ENCODE data around the gene SOX18. TPM values are rescaled to one million over a fixed set of nuclear protein-coding genes. Genes with fewer than 3 reads are reported as not detected.

Gene SOX18
- total and polyA plus RNA-seq, 2 of the 13 experiments (the other 11 are each of a cell fraction or from before 2014, with no cell fraction given), result 1.6 to 1.9 TPM

DNA sequence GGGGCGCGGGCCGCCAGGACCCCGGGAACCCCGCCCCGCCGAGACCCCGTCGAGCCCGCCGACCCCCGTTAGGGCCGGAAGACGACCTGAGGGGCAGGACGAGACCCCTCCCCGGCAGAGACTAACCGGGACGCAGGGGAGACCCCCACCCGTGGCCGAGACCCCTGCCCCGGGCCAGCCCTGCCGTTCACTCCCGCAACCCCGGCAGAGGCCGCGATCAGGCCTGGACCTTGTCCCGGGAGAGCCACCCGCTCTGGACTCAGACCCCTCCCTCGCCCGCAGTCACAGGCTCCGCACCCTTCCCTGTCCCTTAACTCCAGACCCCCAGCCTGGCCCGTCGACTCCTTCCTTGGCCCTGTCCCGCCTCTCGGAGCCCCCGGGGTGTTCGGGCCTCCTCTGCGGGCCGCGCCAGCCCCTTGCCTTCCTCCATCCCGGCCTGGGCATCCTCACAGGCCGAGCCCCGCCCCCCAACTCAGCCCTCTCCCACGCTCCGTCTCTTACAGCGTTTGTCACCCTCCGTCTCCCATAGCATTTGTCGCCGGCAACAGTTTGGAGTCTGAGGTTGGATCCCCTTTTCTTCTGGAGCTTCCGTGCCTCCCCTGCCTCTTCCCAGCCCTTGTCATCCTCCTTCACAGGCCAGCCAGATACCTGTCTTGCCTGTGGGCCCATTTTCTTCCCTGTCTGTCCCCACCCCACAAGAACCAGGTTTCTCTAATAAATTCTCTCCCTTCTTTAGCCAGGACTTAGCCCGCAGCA is 14.1 kb upstream of the SOX18 start (continued):
- TF ChIP-seq ZNF564 (CRISPR knock-in tag; IDR thresholded peaks at IDR 0.05) (peak; percentile 21; the same call in 1 of the 2 replicates), CREM (IDR thresholded peaks at IDR 0.05) (peak; percentile 35; the same call in 1 of the 2 replicates), CREM (CRISPR knock-in tag; IDR thresholded peaks at IDR 0.05) (no peak), ESRRA (CRISPR knock-in tag; IDR thresholded peaks at IDR 0.05; ENCODE audit: low read depth) (0 out of 2 replicates have a peak, but pooled peaks have one; percentile 6), SALL1 (CRISPR knock-in tag; IDR thresholded peaks at IDR 0.05) (peak; percentile 31), NR2F6 (IDR thresholded peaks at IDR 0.05) (no peak; the same call in 1 of the 2 replicates), NR2F6 (CRISPR knock-in tag; IDR thresholded peaks at IDR 0.05) (0 out of 2 replicates have a peak, but pooled peaks have one; percentile 17), SNAI1 (CRISPR knock-in tag; IDR thresholded peaks at IDR 0.05; ENCODE audit: borderline replicate concordance) (peak; percentile 50; the same call in 1 of the 2 replicates), THYN1 (CRISPR knock-in tag; IDR thresholded peaks at IDR 0.05; ENCODE audit: borderline replicate concordance, low read depth) (no peak), ZFP37 (CRISPR knock-in tag; IDR thresholded peaks at IDR 0.05; ENCODE audit: borderline replicate concordance) (0 out of 2 replicates have a peak, but pooled peaks have one; percentile 6), ZBTB39 (CRISPR knock-in tag; IDR thresholded peaks at IDR 0.05) (peak; percentile 82; the same call in 1 of the 2 replicates), ZFP90 (CRISPR knock-in tag; IDR thresholded peaks at IDR 0.05; ENCODE audit: borderline replicate concordance) (peak; percentile 13; the same call in 1 of the 2 replicates), IRX3 (CRISPR knock-in tag; IDR thresholded peaks at IDR 0.05; ENCODE audit: borderline replicate concordance, low read depth) (peak; percentile 16), SP5 (CRISPR knock-in tag; IDR thresholded peaks at IDR 0.05; ENCODE audit: borderline replicate concordance, low read depth) (peak; percentile 23)
- TF ChIP-seq, protein P1, sequence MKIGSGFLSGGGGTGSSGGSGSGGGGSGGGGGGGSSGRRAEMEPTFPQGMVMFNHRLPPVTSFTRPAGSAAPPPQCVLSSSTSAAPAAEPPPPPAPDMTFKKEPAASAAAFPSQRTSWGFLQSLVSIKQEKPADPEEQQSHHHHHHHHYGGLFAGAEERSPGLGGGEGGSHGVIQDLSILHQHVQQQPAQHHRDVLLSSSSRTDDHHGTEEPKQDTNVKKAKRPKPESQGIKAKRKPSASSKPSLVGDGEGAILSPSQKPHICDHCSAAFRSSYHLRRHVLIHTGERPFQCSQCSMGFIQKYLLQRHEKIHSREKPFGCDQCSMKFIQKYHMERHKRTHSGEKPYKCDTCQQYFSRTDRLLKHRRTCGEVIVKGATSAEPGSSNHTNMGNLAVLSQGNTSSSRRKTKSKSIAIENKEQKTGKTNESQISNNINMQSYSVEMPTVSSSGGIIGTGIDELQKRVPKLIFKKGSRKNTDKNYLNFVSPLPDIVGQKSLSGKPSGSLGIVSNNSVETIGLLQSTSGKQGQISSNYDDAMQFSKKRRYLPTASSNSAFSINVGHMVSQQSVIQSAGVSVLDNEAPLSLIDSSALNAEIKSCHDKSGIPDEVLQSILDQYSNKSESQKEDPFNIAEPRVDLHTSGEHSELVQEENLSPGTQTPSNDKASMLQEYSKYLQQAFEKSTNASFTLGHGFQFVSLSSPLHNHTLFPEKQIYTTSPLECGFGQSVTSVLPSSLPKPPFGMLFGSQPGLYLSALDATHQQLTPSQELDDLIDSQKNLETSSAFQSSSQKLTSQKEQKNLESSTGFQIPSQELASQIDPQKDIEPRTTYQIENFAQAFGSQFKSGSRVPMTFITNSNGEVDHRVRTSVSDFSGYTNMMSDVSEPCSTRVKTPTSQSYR (CRISPR knock-in tag; IDR thresholded peaks at IDR 0.05; ENCODE audit: borderline replicate concordance), result peak; percentile 54; the same call in 1 of the 2 replicates
- TF ChIP-seq, protein P2, sequence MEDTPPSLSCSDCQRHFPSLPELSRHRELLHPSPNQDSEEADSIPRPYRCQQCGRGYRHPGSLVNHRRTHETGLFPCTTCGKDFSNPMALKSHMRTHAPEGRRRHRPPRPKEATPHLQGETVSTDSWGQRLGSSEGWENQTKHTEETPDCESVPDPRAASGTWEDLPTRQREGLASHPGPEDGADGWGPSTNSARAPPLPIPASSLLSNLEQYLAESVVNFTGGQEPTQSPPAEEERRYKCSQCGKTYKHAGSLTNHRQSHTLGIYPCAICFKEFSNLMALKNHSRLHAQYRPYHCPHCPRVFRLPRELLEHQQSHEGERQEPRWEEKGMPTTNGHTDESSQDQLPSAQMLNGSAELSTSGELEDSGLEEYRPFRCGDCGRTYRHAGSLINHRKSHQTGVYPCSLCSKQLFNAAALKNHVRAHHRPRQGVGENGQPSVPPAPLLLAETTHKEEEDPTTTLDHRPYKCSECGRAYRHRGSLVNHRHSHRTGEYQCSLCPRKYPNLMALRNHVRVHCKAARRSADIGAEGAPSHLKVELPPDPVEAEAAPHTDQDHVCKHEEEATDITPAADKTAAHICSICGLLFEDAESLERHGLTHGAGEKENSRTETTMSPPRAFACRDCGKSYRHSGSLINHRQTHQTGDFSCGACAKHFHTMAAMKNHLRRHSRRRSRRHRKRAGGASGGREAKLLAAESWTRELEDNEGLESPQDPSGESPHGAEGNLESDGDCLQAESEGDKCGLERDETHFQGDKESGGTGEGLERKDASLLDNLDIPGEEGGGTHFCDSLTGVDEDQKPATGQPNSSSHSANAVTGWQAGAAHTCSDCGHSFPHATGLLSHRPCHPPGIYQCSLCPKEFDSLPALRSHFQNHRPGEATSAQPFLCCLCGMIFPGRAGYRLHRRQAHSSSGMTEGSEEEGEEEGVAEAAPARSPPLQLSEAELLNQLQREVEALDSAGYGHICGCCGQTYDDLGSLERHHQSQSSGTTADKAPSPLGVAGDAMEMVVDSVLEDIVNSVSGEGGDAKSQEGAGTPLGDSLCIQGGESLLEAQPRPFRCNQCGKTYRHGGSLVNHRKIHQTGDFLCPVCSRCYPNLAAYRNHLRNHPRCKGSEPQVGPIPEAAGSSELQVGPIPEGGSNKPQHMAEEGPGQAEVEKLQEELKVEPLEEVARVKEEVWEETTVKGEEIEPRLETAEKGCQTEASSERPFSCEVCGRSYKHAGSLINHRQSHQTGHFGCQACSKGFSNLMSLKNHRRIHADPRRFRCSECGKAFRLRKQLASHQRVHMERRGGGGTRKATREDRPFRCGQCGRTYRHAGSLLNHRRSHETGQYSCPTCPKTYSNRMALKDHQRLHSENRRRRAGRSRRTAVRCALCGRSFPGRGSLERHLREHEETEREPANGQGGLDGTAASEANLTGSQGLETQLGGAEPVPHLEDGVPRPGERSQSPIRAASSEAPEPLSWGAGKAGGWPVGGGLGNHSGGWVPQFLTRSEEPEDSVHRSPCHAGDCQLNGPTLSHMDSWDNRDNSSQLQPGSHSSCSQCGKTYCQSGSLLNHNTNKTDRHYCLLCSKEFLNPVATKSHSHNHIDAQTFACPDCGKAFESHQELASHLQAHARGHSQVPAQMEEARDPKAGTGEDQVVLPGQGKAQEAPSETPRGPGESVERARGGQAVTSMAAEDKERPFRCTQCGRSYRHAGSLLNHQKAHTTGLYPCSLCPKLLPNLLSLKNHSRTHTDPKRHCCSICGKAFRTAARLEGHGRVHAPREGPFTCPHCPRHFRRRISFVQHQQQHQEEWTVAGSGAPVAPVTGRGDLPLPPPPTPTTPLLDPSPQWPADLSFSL (CRISPR knock-in tag; IDR thresholded peaks at IDR 0.05), result peak; percentile 49; the same call in 1 of the 2 replicates

Data from HepG2 (cell line).